Activated CD4-positive, CD25-positive, alpha-beta regulatory T cell treated with anti-CD3 and anti-CD28 coated beads, Interleukin-2, amount 50 U/mL, for 24 hours (primary cell): ENCODE data around the gene PHACTR3.
"Not testable (repeated sequence)": the region's sequence is repeated elsewhere in the genome, so short reads cannot be mapped to it uniquely, and the experiment has no call there.

Experiments
- ATAC-seq, 2 donors: fragments of 150-1000 bp; cut with Tn5 transposase; one replicate each; pipeline ENCODE4 v1.10.0; 2021; ENCODE audit warnings: mild to moderate bottlenecking in 1 of 2, moderate library complexity in 1 of 2

The PHACTR3 gene

GRCh38 chr20:59589086-59589684 is 15.2 kb upstream of the PHACTR3 start:
- no peak for ATAC-seq

- no peak for ATAC-seq
Measured at GRCh38 chr20:59591061-59591460, 13.3 kb upstream of the PHACTR3 start.

- no peak for ATAC-seq
Measured at GRCh38 chr20:59596690-59597089, 7.7 kb upstream of the PHACTR3 start.

GRCh38 chr20:59597240-59597639 is 7.1 kb upstream of the PHACTR3 start:
- no peak for ATAC-seq

GRCh38 chr20:59598625-59599310 is 5.6 kb upstream of the PHACTR3 start:
- ATAC-seq = no peak

- no peak for ATAC-seq
Measured at GRCh38 chr20:59599941-59600340, 4.4 kb upstream of the PHACTR3 start.

GRCh38 chr20:59600472-59600871 is 3.9 kb upstream of the PHACTR3 start:
- ATAC-seq = no peak

GRCh38 chr20:59602546-59603080 is 1.7 kb upstream of the PHACTR3 start:
- ATAC-seq = no peak

GRCh38 chr20:59603176-59603575 is 1.2 kb upstream of the PHACTR3 start:
- ATAC-seq = no peak

- no peak for ATAC-seq
Measured at GRCh38 chr20:59604741-59605600, 631 bp downstream of the PHACTR3 start.

GRCh38 chr20:59605601-59606364 is 1.4 kb downstream of the PHACTR3 start:
- ATAC-seq = no peak

GRCh38 chr20:59606566-59606965 is 2.2 kb downstream of the PHACTR3 start:
- no peak for ATAC-seq

- ATAC-seq = no peak
Measured at GRCh38 chr20:59608396-59608795, 4.1 kb downstream of the PHACTR3 start.

- no peak for ATAC-seq
Measured at GRCh38 chr20:59608871-59609270, 4.5 kb downstream of the PHACTR3 start.

- ATAC-seq = no peak
Measured at GRCh38 chr20:59611286-59611685, 6.9 kb downstream of the PHACTR3 start.

GRCh38 chr20:59613861-59614260 is 9.5 kb downstream of the PHACTR3 start:
- ATAC-seq = no peak

- ATAC-seq = no peak
Measured at GRCh38 chr20:59614714-59615113, 10.4 kb downstream of the PHACTR3 start.

GRCh38 chr20:59616306-59616705 is 12.0 kb downstream of the PHACTR3 start:
- ATAC-seq = no peak

GRCh38 chr20:59617221-59617620 is 12.9 kb downstream of the PHACTR3 start:
- ATAC-seq = no peak

GRCh38 chr20:59618131-59618530 is 13.8 kb downstream of the PHACTR3 start:
- ATAC-seq = no peak

GRCh38 chr20:59618585-59618984 is 14.2 kb downstream of the PHACTR3 start:
- not testable (repeated sequence) for ATAC-seq

GRCh38 chr20:59620860-59621505 is 16.6 kb downstream of the PHACTR3 start:
- ATAC-seq = no peak
